OCI-LY3 (cell line): ENCODE results near the gene PNPLA3.

Source experiments
- H2AFZ ChIP-seq: fragments of 200-600, 300-600 bp; shearing (Covaris generic); 2 replicates; pipeline ENCODE4 v1.6.0; 2014; ENCODE audit warnings: antibody characterized with exemption, low read depth, low read length
- H3K27ac ChIP-seq: fragments of 200-600, 300-600 bp; sonication (generic); 2 replicates; pipeline ENCODE4 v1.5.1; 2014; ENCODE audit warnings: mild to moderate bottlenecking, low read length, moderate library complexity, mixed read lengths
- H3K27me3 ChIP-seq: fragments of 200-600, 300-600 bp; sonication (generic); 2 replicates; pipeline ENCODE4 v1.6.1; 2014; ENCODE audit warnings: low read depth, low read length, mixed read lengths
- H3K36me3 ChIP-seq: fragments of 200-600, 300-600 bp; sonication (generic); replicated peaks from 2 replicates; pipeline ENCODE3; 2014; ENCODE audit warnings: low read depth, low read length, mixed read lengths
- H3K4me1 ChIP-seq: fragments of 300-600, 200-600 bp; sonication (generic); 2 replicates; pipeline ENCODE4 v1.6.1; 2014; ENCODE audit warnings: low read length, mixed read lengths
- H3K4me2 ChIP-seq: fragments of 200-600, 300-600 bp; sonication (generic); 2 replicates; pipeline ENCODE4 v1.6.1; 2014; ENCODE audit warnings: low read length, mixed read lengths
- H3K4me3 ChIP-seq: fragments of 300-600, 200-600 bp; sonication (generic); 2 replicates; pipeline ENCODE4 v1.5.1; 2014; ENCODE audit warnings: antibody characterized with exemption, mild to moderate bottlenecking, low read length, moderate library complexity
- H3K79me2 ChIP-seq: fragments of 300-600, 200-600 bp; shearing (Covaris generic); 2 replicates; pipeline ENCODE4 v1.6.1; 2014; ENCODE audit warnings: mild to moderate bottlenecking, low read length, mixed read lengths
- H3K9ac ChIP-seq: fragments of 300-600, 200-600 bp; shearing (Covaris generic); 2 replicates; pipeline ENCODE4 v1.6.0; 2014; ENCODE audit warnings: mild to moderate bottlenecking, low read length, moderate library complexity
- H3K9me3 ChIP-seq: fragments of 200-600, 300-600 bp; shearing (Covaris generic); 2 replicates; pipeline ENCODE4 v1.6.1; 2014; ENCODE audit warnings: low read length, mixed read lengths; ENCODE audit not compliant: insufficient read depth
- H4K20me1 ChIP-seq: fragments of 200-600, 300-600 bp; sonication (generic); 2 replicates; pipeline ENCODE4 v1.6.1; 2016; ENCODE audit warnings: low read length, mixed read lengths; ENCODE audit not compliant: insufficient read depth
- EZH2phosphoT487 ChIP-seq: fragments of 200-600 bp; shearing (Covaris generic); IDR thresholded peaks from 2 replicates; pipeline ENCODE4 v1.6.1; 2018; ENCODE audit warnings: antibody characterized with exemption, mixed run types, low read depth
- TF ChIP-seq, protein P1 (sequence below): fragments of 200-600, 300-600 bp; sonication (generic); IDR thresholded peaks from 2 replicates; pipeline ENCODE4 v1.5.1; 2014; ENCODE audit warnings: antibody characterized with exemption, low read length, low read depth

The PNPLA3 gene

DNA sequence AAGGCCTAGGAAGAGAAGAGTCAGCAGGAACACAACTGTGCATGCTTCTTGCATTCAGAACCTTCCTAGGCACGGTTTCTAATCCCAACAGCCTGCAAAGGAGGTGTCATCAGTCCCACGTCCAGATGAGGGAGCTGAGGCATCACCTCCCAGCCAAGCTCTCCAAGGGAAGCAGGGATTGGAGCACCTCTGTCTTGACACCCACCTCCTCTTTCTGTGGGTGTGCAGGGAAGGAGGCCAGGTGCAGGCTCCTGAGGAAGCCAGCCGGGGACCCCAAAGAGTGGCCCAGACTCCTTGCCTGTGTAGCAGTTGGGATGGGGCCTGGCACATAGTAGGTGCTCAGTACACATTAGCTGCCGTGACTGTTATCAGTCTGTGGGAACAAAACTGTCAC is 33.7 kb upstream of the PNPLA3 start:
- H3K79me2 ChIP-seq: no peaks in the 10 kb centered on the region
- no peak overlapping the region for H3K4me2 ChIP-seq
- H3K36me3 ChIP-seq: no peaks in the 10 kb centered on the region
- no peak overlapping the region for H3K9ac ChIP-seq
- no peaks in the 10 kb centered on the region for H3K9me3 ChIP-seq
- no peak for TF ChIP-seq EZH2phosphoT487
- TF ChIP-seq, protein P1, sequence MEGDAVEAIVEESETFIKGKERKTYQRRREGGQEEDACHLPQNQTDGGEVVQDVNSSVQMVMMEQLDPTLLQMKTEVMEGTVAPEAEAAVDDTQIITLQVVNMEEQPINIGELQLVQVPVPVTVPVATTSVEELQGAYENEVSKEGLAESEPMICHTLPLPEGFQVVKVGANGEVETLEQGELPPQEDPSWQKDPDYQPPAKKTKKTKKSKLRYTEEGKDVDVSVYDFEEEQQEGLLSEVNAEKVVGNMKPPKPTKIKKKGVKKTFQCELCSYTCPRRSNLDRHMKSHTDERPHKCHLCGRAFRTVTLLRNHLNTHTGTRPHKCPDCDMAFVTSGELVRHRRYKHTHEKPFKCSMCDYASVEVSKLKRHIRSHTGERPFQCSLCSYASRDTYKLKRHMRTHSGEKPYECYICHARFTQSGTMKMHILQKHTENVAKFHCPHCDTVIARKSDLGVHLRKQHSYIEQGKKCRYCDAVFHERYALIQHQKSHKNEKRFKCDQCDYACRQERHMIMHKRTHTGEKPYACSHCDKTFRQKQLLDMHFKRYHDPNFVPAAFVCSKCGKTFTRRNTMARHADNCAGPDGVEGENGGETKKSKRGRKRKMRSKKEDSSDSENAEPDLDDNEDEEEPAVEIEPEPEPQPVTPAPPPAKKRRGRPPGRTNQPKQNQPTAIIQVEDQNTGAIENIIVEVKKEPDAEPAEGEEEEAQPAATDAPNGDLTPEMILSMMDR: no peak
- H2AFZ ChIP-seq: no peak overlapping the region
- H3K4me1 ChIP-seq: peaks cover under 1% of the 10 kb centered on the region
- no peak overlapping the region for H3K4me3 ChIP-seq
- H4K20me1 ChIP-seq: no peaks in the 10 kb centered on the region
- H3K27me3 ChIP-seq: peaks cover 12% of the 10 kb centered on the region; the same call in 1 of the 2 replicates
- no peak overlapping the region for H3K27ac ChIP-seq

DNA sequence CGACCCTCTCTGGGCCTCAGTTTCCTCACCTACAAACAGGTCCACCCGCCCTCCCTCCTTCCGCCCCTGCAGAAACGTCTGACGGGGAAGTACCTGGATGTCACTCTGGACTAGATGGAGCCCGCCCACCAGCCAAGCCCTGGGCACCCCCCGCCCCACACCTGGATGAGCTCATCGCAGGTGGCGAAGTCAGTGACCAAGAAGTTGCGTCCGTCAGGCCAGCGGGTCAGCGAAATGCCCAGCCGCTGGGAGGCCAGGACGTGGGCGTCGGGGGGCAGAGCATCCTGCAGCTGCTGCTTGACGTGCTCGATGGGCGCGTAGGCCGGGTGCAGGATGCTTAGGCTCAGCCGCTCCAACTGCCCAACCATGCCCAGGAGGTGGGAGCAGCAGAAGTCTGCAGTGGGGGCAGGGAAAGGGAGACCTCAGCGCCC is 32.7 kb upstream of the PNPLA3 start:
- H3K4me2 ChIP-seq: no peak overlapping the region
- no peak overlapping the region for H3K4me3 ChIP-seq
- H3K9me3 ChIP-seq: no peaks in the 10 kb centered on the region
- peaks cover 14% of the 10 kb centered on the region; the same call in 1 of the 2 replicates for H3K27me3 ChIP-seq
- H3K79me2 ChIP-seq: no peaks in the 10 kb centered on the region
- no peaks in the 10 kb centered on the region for H4K20me1 ChIP-seq
- H3K4me1 ChIP-seq: no peaks in the 10 kb centered on the region
- H3K36me3 ChIP-seq: no peaks in the 10 kb centered on the region
- no peak overlapping the region for H3K9ac ChIP-seq
- no peak overlapping the region for H3K27ac ChIP-seq
- TF ChIP-seq, protein P1: no peak
- no peak for TF ChIP-seq EZH2phosphoT487
- no peak overlapping the region for H2AFZ ChIP-seq

DNA sequence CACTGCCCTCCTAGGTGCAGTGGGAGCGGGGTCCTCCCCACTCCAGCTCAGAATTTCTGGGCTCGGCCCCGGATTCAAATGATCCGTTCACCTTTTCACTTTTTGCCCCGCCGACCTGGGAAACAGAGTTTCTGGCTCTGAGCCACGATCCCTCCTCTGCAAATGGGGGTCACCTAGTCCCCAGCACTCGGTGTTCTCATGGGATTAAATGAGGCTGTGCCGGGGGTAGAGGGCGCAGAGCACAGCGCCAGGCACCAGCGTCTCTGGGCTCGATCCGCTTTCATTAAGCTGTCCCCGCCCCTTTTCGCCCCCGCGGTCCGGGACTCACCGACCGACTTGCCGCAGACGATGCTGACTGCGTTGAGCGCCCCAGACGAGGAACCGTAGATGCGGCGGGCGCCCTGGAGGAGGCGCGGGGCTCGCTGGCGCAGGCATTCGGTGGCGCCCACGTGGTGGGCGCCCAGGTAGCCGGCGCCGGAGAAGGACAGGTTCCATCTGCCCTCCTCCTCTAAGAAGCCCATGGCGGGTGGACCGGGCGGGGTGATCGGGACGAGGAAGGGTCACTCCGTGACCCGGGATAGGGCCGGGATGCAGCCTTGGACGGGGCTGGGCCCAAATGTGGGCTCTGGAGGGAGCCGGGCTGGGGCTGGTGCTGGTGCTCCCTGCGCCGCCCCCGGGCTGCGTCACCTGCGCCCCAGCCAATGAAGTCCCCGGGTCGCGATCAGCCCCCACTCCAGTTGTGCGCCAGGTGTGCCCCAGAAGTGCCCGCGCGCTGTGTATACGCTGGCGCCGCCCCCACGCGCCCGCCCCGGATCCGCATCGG is 32.0 kb upstream of the PNPLA3 start, which contains the start of gene PNPLA5:
Gene PNPLA5 (minus strand): TSS at position 654 of the 823 bp plus-strand sequence. CDS start 133 bp downstream, at position 521.
- Histone ChIP-seq H3K36me3 (no peaks in the 10 kb centered on the region), H2AFZ (no peak within 1 kb of the TSS), H4K20me1 (no peaks in the 10 kb centered on the region), H3K4me3 (no peak within 1 kb of the TSS), H3K27me3 (peaks cover 14% of the 10 kb centered on the region; the same call in 1 of the 2 replicates), H3K9me3 (no peaks in the 10 kb centered on the region), H3K4me2 (no peak within 1 kb of the TSS), H3K27ac (no peak within 1 kb of the TSS), H3K9ac (no peak within 1 kb of the TSS), H3K4me1 (no peaks in the 10 kb centered on the region), H3K79me2 (no peaks in the 10 kb centered on the region)
- TF ChIP-seq, protein P1: no peak
- TF ChIP-seq EZH2phosphoT487: no peak

DNA sequence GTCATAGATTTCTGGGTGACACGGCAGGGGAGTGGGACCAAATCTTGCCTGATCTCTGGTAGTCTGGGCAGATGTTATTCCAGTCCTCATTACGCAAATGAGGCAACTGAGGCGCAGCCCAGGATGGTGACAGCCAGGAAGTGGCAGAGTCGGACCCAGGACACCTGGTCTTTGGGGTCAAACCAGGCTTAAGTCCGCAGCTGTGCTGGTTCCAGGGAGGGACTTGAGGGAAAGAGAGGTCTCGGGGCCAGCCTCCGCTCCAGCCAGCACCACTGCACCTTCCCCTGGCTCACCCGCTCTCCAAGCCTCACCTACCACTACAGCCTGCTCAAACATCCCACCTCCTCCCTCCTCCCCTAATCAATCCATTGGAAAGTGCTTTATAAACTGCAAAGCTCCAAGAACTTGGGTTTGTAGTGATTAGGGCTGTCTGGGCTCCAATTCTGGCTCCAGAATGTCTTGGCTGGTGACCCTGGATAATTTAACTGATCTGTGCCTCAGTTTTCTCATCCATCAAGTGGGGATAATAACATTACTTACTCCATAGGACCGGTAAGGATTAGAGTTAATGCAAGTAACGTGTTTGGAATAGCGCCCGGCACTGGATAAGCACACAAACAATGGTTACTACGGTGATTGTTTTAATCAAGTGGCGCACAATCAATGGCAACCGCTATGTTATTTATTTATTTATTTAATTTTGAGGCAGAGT is 31.3 kb upstream of the PNPLA3 start:
- no peak overlapping the region for H3K4me3 ChIP-seq
- H3K79me2 ChIP-seq: no peaks in the 10 kb centered on the region
- no peaks in the 10 kb centered on the region for H3K36me3 ChIP-seq
- H3K27ac ChIP-seq: no peak overlapping the region
- TF ChIP-seq EZH2phosphoT487: no peak
- TF ChIP-seq, protein P1: no peak
- peaks cover 14% of the 10 kb centered on the region; the same call in 1 of the 2 replicates for H3K27me3 ChIP-seq
- no peak overlapping the region for H3K9ac ChIP-seq
- H3K9me3 ChIP-seq: no peaks in the 10 kb centered on the region
- H2AFZ ChIP-seq: no peak overlapping the region
- H4K20me1 ChIP-seq: no peaks in the 10 kb centered on the region
- no peak overlapping the region for H3K4me2 ChIP-seq
- no peaks in the 10 kb centered on the region for H3K4me1 ChIP-seq
